Panc1 (cell line): ENCODE data around the gene MEX3A. TPM values are rescaled to one million over a fixed set of nuclear protein-coding genes. Genes with fewer than 3 reads are reported as not detected.

Source experiments
- ATAC-seq: fragments of 200-7000 bp; cut with Tn5 transposase; 2 replicates; pipeline ENCODE4 v1.9.1; 2020; ENCODE audit warnings: mild to moderate bottlenecking, moderate library complexity
- BruUV-seq: library from RNA; stranded (reverse); fragments of 400-500 nt; replicated peaks from 2 replicates; lab custom pipeline; 2021; lab: Mats Ljungman, UMichigan
- CTCF ChIA-PET: fragments of 300-600 bp; sonication (Branson Sonifier 250); formaldehyde crosslinking; loops from one replicate; lab custom pipeline; 2022; ENCODE audit warnings: antibody characterized with exemption; lab: Charles Lee
- POLR2A ChIA-PET: fragments of 300-600 bp; sonication (Branson Sonifier 250); formaldehyde crosslinking; loops from one replicate; lab custom pipeline; 2022; ENCODE audit warnings: antibody characterized with exemption; lab: Charles Lee
- DNase-seq: peaks from one replicate; pipeline ENCODE4 v3.0.0-alpha.2; 2010; ENCODE audit warnings: low read depth, low spot score
- H3K27ac ChIP-seq: 2 replicates; pipeline ENCODE4 v1.5.1; 2011; ENCODE audit warnings: mild to moderate bottlenecking, low read length, inconsistent platforms
- H3K27me3 ChIP-seq: fragments of 200-500 bp; sonication (Bioruptor generic); 2 replicates; pipeline ENCODE4 v1.6.0; 2014; ENCODE audit warnings: low read length, inconsistent platforms; ENCODE audit not compliant: control insufficient read depth, insufficient read depth
- H3K36me3 ChIP-seq: fragments of 200-500 bp; sonication (Bioruptor generic); 2 replicates; pipeline ENCODE4 v1.5.1; 2014; ENCODE audit warnings: inconsistent platforms, mild to moderate bottlenecking, low read length, moderate library complexity; ENCODE audit not compliant: control insufficient read depth, insufficient read depth
- H3K4me1 ChIP-seq: 2 replicates; pipeline ENCODE4 v1.5.1; 2011; ENCODE audit warnings: inconsistent platforms, mild to moderate bottlenecking, low read length, moderate library complexity; ENCODE audit not compliant: control insufficient read depth, insufficient read depth
- H3K4me3 ChIP-seq, 2 experiments: 2 replicates each; pipeline ENCODE4 v1.5.1; 2011 to 2012; ENCODE audit warnings: low read depth in 2 of 2, low read length in 2 of 2, mild to moderate bottlenecking in 2 of 2, inconsistent platforms in 1 of 2, moderate library complexity in 1 of 2
- H3K9me3 ChIP-seq: fragments of 200-500 bp; sonication (Bioruptor generic); 2 replicates; pipeline ENCODE4 v1.5.1; 2014; ENCODE audit warnings: low read depth, mild to moderate bottlenecking, inconsistent platforms, low read length, moderate library complexity; ENCODE audit not compliant: control insufficient read depth, insufficient read depth
- CTCF ChIP-seq: fragments of 450-650 bp; IDR thresholded peaks from 2 replicates; pipeline ENCODE4 v1.5.1; 2017; ENCODE audit warnings: mild to moderate bottlenecking
- POLR2AphosphoS5 ChIP-seq: IDR thresholded peaks from 2 replicates; pipeline ENCODE4 v1.6.1; 2012; ENCODE audit warnings: mild to moderate bottlenecking, low read depth, low read length, moderate library complexity
- REST ChIP-seq, 2 experiments: IDR thresholded peaks; 2 replicates each; pipeline ENCODE4 v1.6.1; 2011 to 2012; ENCODE audit warnings: low read depth in 2 of 2, control low read depth in 1 of 2, low read length in 1 of 2, mild to moderate bottlenecking in 1 of 2, moderate library complexity in 1 of 2; ENCODE audit not compliant: insufficient read depth in 1 of 2
- SIN3A ChIP-seq: IDR thresholded peaks from 2 replicates; pipeline ENCODE4 v1.6.1; 2012; ENCODE audit warnings: low read depth, mild to moderate bottlenecking, low read length, moderate library complexity, borderline replicate concordance; ENCODE audit not compliant: insufficient read depth
- TCF7L2 ChIP-seq: IDR thresholded peaks from 2 replicates; pipeline ENCODE4 v1.6.1; 2011; ENCODE audit warnings: mild to moderate bottlenecking, low read depth, low read length, inconsistent platforms
- in situ Hi-C: cut with HindIII; loops from 2 replicates; pipeline ENCODE4 v1.10.0; 2016; ENCODE audit warnings: low sequenced_read_pairs, low pct_unique_long_range_greater_than_20kb
- intact Hi-C: fragments of 100-400 bp; cut with micrococcal nuclease; formaldehyde crosslinking; loops from one replicate; pipeline ENCODE4 v1.10.0; 2022; ENCODE audit not compliant: unreplicated experiment
- total RNA-seq: library from RNA; stranded (reverse); gene quantifications from one replicate; pipeline ENCODE4 v1.2.1, GENCODE V29; 2021; ENCODE audit not compliant: unreplicated experiment

MEX3A gene
- total RNA-seq, 1 experiment from 2014 or later: 15.8 TPM

GRCh38 chr1:156081180-156081916 lies 917 bp downstream of the MEX3A start:
- ATAC-seq (no peak), DNase-seq (no peak)
- intact Hi-C loops: no loop called here
- POLR2A ChIA-PET: no interaction called here
- H3K27me3 ChIP-seq: no peaks in the 10 kb centered on the region
- in situ Hi-C loops: no loop called here
- peak overlapping the region; percentile 68 for H3K27ac ChIP-seq
- no TSS peak for BruUV-seq
- peaks cover 10% of the 10 kb centered on the region for H3K4me1 ChIP-seq
- H3K9me3 ChIP-seq: no peaks in the 10 kb centered on the region
- H3K4me3 ChIP-seq: peak overlapping the region; percentile 66 to 74
- TF ChIP-seq REST (IDR thresholded peaks at IDR 0.05; ENCODE audit: insufficient read depth in 1 of 2, low read depth in 2 of 2, low read length in 1 of 2): no peak
- TF ChIP-seq SIN3A: no peak
- TF ChIP-seq POLR2AphosphoS5: no peak
- no peak for TF ChIP-seq CTCF
- no peak for TF ChIP-seq TCF7L2
- CTCF ChIA-PET: no interaction called here
- H3K36me3 ChIP-seq: no peaks in the 10 kb centered on the region; the same call in 1 of the 2 replicates

GRCh38 chr1:156080863-156081179 lies 1.4 kb downstream of the MEX3A start:
- intact Hi-C loops: no loop called here
- H3K4me3 ChIP-seq: peak overlapping the region; percentile 66 to 74
- TF ChIP-seq CTCF (no peak), REST (IDR thresholded peaks at IDR 0.05; ENCODE audit: insufficient read depth in 1 of 2, low read depth in 2 of 2, low read length in 1 of 2) (no peak), TCF7L2 (no peak), POLR2AphosphoS5 (no peak), SIN3A (no peak)
- no peaks in the 10 kb centered on the region for H3K9me3 ChIP-seq
- POLR2A ChIA-PET: no interaction called here
- peak overlapping the region; percentile 68 for H3K27ac ChIP-seq
- peaks cover 13% of the 10 kb centered on the region for H3K4me1 ChIP-seq
- BruUV-seq: no TSS peak
- no peaks in the 10 kb centered on the region for H3K27me3 ChIP-seq
- CTCF ChIA-PET: no interaction called here
- in situ Hi-C loops: no loop called here
- DNase-seq (no peak), ATAC-seq (no peak)
- no peaks in the 10 kb centered on the region; the same call in 1 of the 2 replicates for H3K36me3 ChIP-seq
